ENCODE measurements around the gene TTC39C.
A peak's percentile ranks its signal among the peaks of the same experiment; 100 is the strongest.

TTC39C gene

GRCh38 chr18:24049142-24049541 lies 34.6 kb downstream of the TTC39C start:
- ChIA-PET CTCF (no interaction called here), POLR2A (no interaction called here)
- no peak for TF ChIP-seq CTCF (IDR thresholded peaks at IDR 0.05; ENCODE audit: control extremely low read depth, extremely low read depth, low read depth, missing control alignments)
- DNase-seq (ENCODE audit: extremely low spot score), result no peak

- ChIA-PET POLR2A (no interaction called here), CTCF (interaction anchor here (0.5 to 1.3 kb wide), 2 partner anchors 10 to 24 kb away, joined by 3 read pairs; no protein-coding TSS in a partner anchor)
- peak; percentile 27 for DNase-seq (ENCODE audit: extremely low spot score)
- no peak for TF ChIP-seq CTCF (IDR thresholded peaks at IDR 0.05; ENCODE audit: control extremely low read depth, extremely low read depth, low read depth, missing control alignments)
These were observed 36.7 kb downstream of the TTC39C start for GRCh38 chr18:24051031-24051947.

DNA sequence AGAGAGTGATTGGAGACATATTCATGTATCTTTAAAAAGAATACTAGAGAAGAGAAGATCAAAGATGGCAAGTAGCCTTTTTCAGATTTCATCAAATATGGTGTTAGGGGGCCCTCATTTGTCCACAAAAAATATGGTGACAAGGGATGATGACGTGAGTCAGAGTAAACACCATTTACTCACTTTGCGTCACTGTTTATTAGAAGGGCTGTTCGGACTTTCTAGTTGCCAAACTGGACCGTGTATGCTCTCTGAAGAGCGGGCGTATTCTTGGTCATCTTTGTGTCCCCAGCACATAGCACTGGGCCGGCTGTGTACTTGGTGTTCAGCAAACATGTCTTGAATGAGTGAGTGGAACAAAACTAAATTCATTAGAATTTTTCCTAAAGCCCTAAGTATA lies 37.5 kb downstream of the TTC39C start:
- no peak for DNase-seq (ENCODE audit: extremely low spot score)
- ChIA-PET CTCF (no interaction called here), POLR2A (no interaction called here)
- no peak for TF ChIP-seq CTCF (IDR thresholded peaks at IDR 0.05; ENCODE audit: control extremely low read depth, extremely low read depth, low read depth, missing control alignments)

DNA sequence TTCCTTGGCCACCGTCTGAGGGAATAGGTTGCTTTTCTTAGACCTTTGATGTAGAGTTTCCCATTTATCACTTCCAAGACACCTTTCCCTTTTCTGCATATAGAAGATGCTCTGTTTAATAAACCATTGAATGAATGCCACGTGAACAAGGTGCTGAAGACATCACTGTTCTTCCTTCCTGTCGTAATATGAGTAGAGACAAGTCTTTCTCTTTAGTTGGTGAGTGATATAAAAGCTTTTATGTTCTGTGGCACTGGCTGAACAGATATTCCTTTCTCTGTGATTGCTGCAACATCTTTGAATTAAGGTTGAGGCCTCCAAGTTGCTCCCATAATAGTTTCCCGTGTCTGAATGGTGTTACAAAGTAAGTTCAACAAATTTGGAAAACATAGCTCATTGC lies 38.7 kb downstream of the TTC39C start:
- ChIA-PET POLR2A (no interaction called here), CTCF (interaction anchor here (1.0 to 1.4 kb wide), 2 partner anchors 17 to 19 kb away, joined by 3 to 4 read pairs; no protein-coding TSS in a partner anchor)
- no peak for TF ChIP-seq CTCF (IDR thresholded peaks at IDR 0.05; ENCODE audit: control extremely low read depth, extremely low read depth, low read depth, missing control alignments)
- DNase-seq (ENCODE audit: extremely low spot score), result no peak

DNA sequence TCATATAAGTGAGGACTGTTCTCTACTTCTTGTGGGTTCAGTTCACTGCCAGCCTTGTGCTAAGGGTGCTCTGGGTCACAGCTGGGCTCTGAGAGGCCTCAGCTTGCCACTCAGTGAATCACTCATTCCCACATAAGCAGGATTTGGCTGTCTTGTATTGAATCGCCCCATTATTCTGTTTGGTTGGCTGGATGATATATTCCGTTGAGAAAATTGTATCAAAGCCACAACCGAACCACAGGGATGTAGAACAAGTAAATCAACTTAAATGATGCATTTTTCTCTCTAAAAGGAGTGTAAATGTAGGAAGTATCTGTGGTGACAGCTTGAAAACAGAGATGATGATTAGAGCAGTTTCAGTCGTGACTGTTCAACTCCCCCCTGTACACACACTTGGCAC lies 39.6 kb downstream of the TTC39C start:
- no peak for DNase-seq (ENCODE audit: extremely low spot score)
- POLR2A ChIA-PET, result no interaction called here
- TF ChIP-seq CTCF (IDR thresholded peaks at IDR 0.05; ENCODE audit: control extremely low read depth, extremely low read depth, low read depth, missing control alignments), result no peak
- CTCF ChIA-PET, result no interaction called here

- DNase-seq (ENCODE audit: extremely low spot score), result no peak
- CTCF ChIA-PET, result interaction anchor here (1.2 to 1.8 kb wide), 4 partner anchors 14 to 137 kb away, joined by 3 to 5 read pairs (median 4); no protein-coding TSS in a partner anchor
- no peak for TF ChIP-seq CTCF (IDR thresholded peaks at IDR 0.05; ENCODE audit: control extremely low read depth, extremely low read depth, low read depth, missing control alignments)
- POLR2A ChIA-PET, result interaction anchor here (0.8 kb wide), 1 partner anchor 84 kb away, joined by 5 read pairs; the partner anchor contains the start of gene CABYR
These were observed 40.7 kb downstream of the TTC39C start for GRCh38 chr18:24055009-24055804.

All from GM10248 (cell line).